WI38 (cell line): ENCODE measurements around the gene NETO1.

Experiments used
- H3K4me3 ChIP-seq: 2 replicates; pipeline ENCODE4 v1.5.1; 2011; ENCODE audit warnings: low read depth, mild to moderate bottlenecking, control low read depth, low read length
- CTCF ChIP-seq: IDR thresholded peaks from 2 replicates; pipeline ENCODE4 v1.5.1; 2012; ENCODE audit warnings: low read depth, mild to moderate bottlenecking, control low read depth, low read length

Gene NETO1

GRCh38 chr18:72826736-72827135 is 41.1 kb downstream of the NETO1 start:
- no peak overlapping the region for H3K4me3 ChIP-seq
- TF ChIP-seq CTCF, result no peak

GRCh38 chr18:72823345-72823744 is 44.4 kb downstream of the NETO1 start:
- TF ChIP-seq CTCF, result no peak
- no peak overlapping the region for H3K4me3 ChIP-seq

DNA sequence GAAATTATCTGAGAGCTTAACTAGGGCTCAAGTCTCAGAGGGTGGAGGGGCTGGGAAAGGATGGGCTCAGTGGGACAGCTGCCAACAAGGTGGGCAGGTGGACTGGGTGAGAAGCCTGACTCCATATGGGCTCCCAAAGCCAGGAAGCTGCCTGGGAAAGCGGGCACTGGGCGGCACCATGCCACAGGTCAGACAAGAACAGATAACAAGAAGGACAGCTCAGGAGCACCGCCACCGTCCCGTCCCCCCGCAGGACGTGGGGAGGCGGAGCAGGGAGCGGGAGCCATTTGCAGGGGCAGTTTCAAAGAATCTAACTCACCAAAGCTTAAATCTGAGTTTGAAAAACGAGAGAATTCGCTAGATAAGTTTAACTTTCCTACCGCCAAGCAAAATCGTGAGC is 45.6 kb downstream of the NETO1 start:
- no peak overlapping the region for H3K4me3 ChIP-seq
- no peak for TF ChIP-seq CTCF

DNA sequence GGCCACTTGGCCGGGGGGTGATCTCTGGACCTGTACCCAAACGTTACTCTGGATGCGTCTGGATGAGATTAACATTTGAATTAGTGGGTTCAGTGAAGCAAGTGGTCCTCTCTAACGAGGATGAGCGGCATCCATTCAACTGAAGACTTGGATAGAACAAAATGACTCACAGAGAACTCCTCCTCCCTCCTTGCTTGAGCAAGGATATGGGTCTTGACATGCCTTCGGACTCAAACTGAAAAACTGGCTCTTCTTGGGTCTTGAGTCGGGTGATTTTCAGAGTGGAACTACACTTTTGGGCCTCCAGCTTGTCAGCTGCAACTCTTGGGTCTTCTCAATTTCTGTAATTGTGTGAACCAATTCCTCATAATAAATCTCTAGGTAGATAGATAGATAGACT is 47.2 kb downstream of the NETO1 start:
- no peak for TF ChIP-seq CTCF
- H3K4me3 ChIP-seq, result no peak overlapping the region

DNA sequence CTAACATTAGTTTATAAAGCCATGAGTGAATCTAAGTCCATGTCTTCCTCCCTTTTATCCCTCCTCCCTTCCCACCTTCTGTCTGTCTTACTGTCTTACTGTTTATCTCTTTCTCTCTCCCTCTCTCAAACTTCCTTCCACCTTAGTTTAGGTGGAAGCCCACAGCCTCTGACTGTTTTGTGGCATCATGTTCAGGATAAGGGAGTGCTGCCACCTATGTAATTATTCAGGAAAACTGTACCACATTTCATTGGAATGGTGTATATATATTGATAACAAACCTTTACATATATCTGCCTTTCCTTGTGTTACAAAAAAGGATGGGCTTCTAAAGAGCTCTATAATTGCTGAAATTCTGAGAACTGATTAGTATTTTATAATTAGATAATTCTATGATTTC is 48.7 kb downstream of the NETO1 start:
- H3K4me3 ChIP-seq, result no peak overlapping the region
- no peak for TF ChIP-seq CTCF

GRCh38 chr18:72811047-72811446 is 56.7 kb downstream of the NETO1 start:
- TF ChIP-seq CTCF, result no peak
- H3K4me3 ChIP-seq, result no peak overlapping the region

- TF ChIP-seq CTCF, result no peak
- H3K4me3 ChIP-seq, result no peak overlapping the region
Measured at GRCh38 chr18:72808680-72809079, 59.1 kb downstream of the NETO1 start.
